Thymus (tissue), 14 donors: ENCODE measurements around the gene PIK3C2B. TPM values are rescaled to one million over a fixed set of nuclear protein-coding genes. Genes with fewer than 3 reads are reported as not detected.
A peak's percentile ranks its signal among the peaks of the same experiment; 100 is the strongest.

Experiments used
- DNase-seq, 9 donors: peaks; one replicate each; pipeline ENCODE4 v3.0.0-alpha.2; 2013; ENCODE audit warnings: low spot score in 9 of 9, low read depth in 6 of 9, missing footprints in 1 of 9
- H3K27ac ChIP-seq, 2 donors: one replicate each; pipeline ENCODE4 v1.5.1; 2013; ENCODE audit warnings: control low read depth in 1 of 2, low read depth in 1 of 2, low read length in 1 of 2, mild to moderate bottlenecking in 1 of 2, moderate library complexity in 1 of 2
- H3K27me3 ChIP-seq, 2 donors: one replicate each; pipeline ENCODE4 v1.5.1; 2013; ENCODE audit warnings: low read length in 1 of 2; ENCODE audit not compliant: control insufficient read depth in 2 of 2, insufficient read depth in 1 of 2
- H3K36me3 ChIP-seq, 2 donors: one replicate each; pipeline ENCODE4 v1.5.1; 2013; ENCODE audit warnings: low read length in 1 of 2, mild to moderate bottlenecking in 1 of 2, moderate library complexity in 1 of 2; ENCODE audit not compliant: control insufficient read depth in 2 of 2, insufficient read depth in 2 of 2
- H3K4me1 ChIP-seq, 2 donors: one replicate each; pipeline ENCODE4 v1.5.1; 2013; ENCODE audit warnings: low read length in 2 of 2; ENCODE audit not compliant: control insufficient read depth in 2 of 2, insufficient read depth in 2 of 2
- H3K4me3 ChIP-seq, 2 donors: one replicate each; pipeline ENCODE4 v1.5.1; 2013; ENCODE audit warnings: low read length in 2 of 2, control low read depth in 1 of 2, mild to moderate bottlenecking in 1 of 2
- H3K9me3 ChIP-seq, 2 donors: one replicate each; pipeline ENCODE4 v1.5.1; 2013; ENCODE audit warnings: low read length in 1 of 2, mild to moderate bottlenecking in 1 of 2; ENCODE audit not compliant: control insufficient read depth in 2 of 2, insufficient read depth in 1 of 2
- WGBS: extraction: QIAGEN DNeasy Blood & Tissue Kit; methylation state at CpG from one replicate; pipeline ENCODE4 v1.1.7; 2013; 5-methylcytosine and 5-hydroxymethylcytosine counted together
- long read RNA-seq, 10 donors: transcript quantifications; one replicate each; lab custom pipeline, GENCODE V29; 2026
- polyA plus RNA-seq: library from polyadenylated mRNA; stranded (reverse); fragments of 200-250 nt; gene quantifications from one replicate; pipeline ENCODE4 v1.2.3, GENCODE V29; 2013
- total RNA-seq: library from RNA; stranded (reverse); fragments of 120-200 nt; gene quantifications from one replicate; pipeline ENCODE4 v1.2.4, GENCODE V29; 2013
- donor health status: healthy.

PIK3C2B gene
- total RNA-seq (8.4 TPM), polyA plus RNA-seq (12.6 TPM)
- long read RNA-seq, donor 1, partial matches to known transcripts, result 0 of 1 reads
- long read RNA-seq, donor 1, other reads (novel, unspliced or antisense), result 0 of 1 reads
- long read RNA-seq, donor 2, transcript PIK3C2B-203 (2 exons, 846 nt), result major isoform, 12 of 20 reads
- long read RNA-seq, donor 2, partial matches to known transcripts, result 6 of 20 reads
- long read RNA-seq, donor 2, other reads (novel, unspliced or antisense), result 0 of 20 reads
- long read RNA-seq, donor 3, partial matches to known transcripts, result 0 of 2 reads
- long read RNA-seq, donor 3, other reads (novel, unspliced or antisense), result 0 of 2 reads
- long read RNA-seq, donor 4, partial matches to known transcripts, result 0 of 3 reads
- long read RNA-seq, donor 4, other reads (novel, unspliced or antisense), result 0 of 3 reads
- long read RNA-seq, donor 5, transcript PIK3C2B-203 (2 exons, 846 nt), result major isoform, 5 of 5 reads
- long read RNA-seq, donor 5, partial matches to known transcripts, result 0 of 5 reads
- long read RNA-seq, donor 5, other reads (novel, unspliced or antisense), result 0 of 5 reads
- long read RNA-seq, donor 6, transcript PIK3C2B-203 (2 exons, 846 nt), result major isoform, 7 of 7 reads
- long read RNA-seq, donor 6, partial matches to known transcripts, result 0 of 7 reads
- long read RNA-seq, donor 6, other reads (novel, unspliced or antisense), result 0 of 7 reads
- long read RNA-seq, donor 7, partial matches to known transcripts, result 0 of 3 reads
- long read RNA-seq, donor 7, other reads (novel, unspliced or antisense), result 0 of 3 reads
- long read RNA-seq, donor 8, partial matches to known transcripts, result 0 of 1 reads
- long read RNA-seq, donor 8, other reads (novel, unspliced or antisense), result 0 of 1 reads
- long read RNA-seq, donor 9, partial matches to known transcripts, result 0 of 1 reads
- long read RNA-seq, donor 9, other reads (novel, unspliced or antisense), result 0 of 1 reads
- long read RNA-seq, donor 10, transcript PIK3C2B-203 (2 exons, 846 nt), result major isoform, 7 of 16 reads
- long read RNA-seq, donor 10, partial matches to known transcripts, result 8 of 16 reads
- long read RNA-seq, donor 10, other reads (novel, unspliced or antisense), result 0 of 16 reads

GRCh38 chr1:204494281-204495077 is at the start of gene PIK3C2B:
Gene PIK3C2B (minus strand): TSS chr1:204494805. CDS start chr1:204469802, 25,003 bp downstream.
- DNase-seq, result peak in 6 of 9 donors; percentile 67 to 89 (median 78)
- H3K4me1 ChIP-seq, result peaks cover 37 to 56% of the 10 kb centered on the region in 2 donors
- WGBS, result under 1% methylated on average over 69 of the region's 69 CpGs

GRCh38 chr1:204544321-204544720 is 49.7 kb upstream of the PIK3C2B start:
- H3K36me3 ChIP-seq, result peaks cover 46 to 99% of the 10 kb centered on the region in 2 donors
- no peaks in the 10 kb centered on the region for H3K27me3 ChIP-seq
- peaks cover 18 to 30% of the 10 kb centered on the region in 2 donors for H3K4me1 ChIP-seq
- WGBS, result 15% methylated on average over 2 of the region's 2 CpGs
- peak in 5 of 9 donors; percentile 56 to 86 (median 63) for DNase-seq
- H3K4me3 ChIP-seq, result peak overlapping the region in 1 of 2 donors; percentile 2
- H3K9me3 ChIP-seq, result no peaks in the 10 kb centered on the region
- peak overlapping the region; percentile 42 to 92 for H3K27ac ChIP-seq

More at GRCh38 chr1:204494281-204495077, at the start of gene PIK3C2B:
- Histone ChIP-seq H3K9me3 (no peaks in the 10 kb centered on the region), H3K27ac (peak within 1 kb of the TSS; percentile 82 to 96), H3K36me3 (peaks cover 9 to 14% of the 10 kb centered on the region in 2 donors), H3K27me3 (no peaks in the 10 kb centered on the region), H3K4me3 (peak within 1 kb of the TSS; percentile 66 to 86)

GRCh38 chr1:204541626-204542025 is 47.0 kb upstream of the PIK3C2B start:
- H3K4me3 ChIP-seq, result no peak overlapping the region
- peaks cover 24 to 34% of the 10 kb centered on the region in 2 donors for H3K4me1 ChIP-seq
- peak overlapping the region in 1 of 2 donors; percentile 40 for H3K27ac ChIP-seq
- H3K36me3 ChIP-seq, result peaks cover 47 to 99% of the 10 kb centered on the region in 2 donors
- no peaks in the 10 kb centered on the region for H3K27me3 ChIP-seq
- no peak for DNase-seq
- H3K9me3 ChIP-seq, result no peaks in the 10 kb centered on the region
- WGBS, result 94% methylated on average over 2 of the region's 2 CpGs

GRCh38 chr1:204532832-204533231 is 38.2 kb upstream of the PIK3C2B start:
- Histone ChIP-seq H3K27ac (peak overlapping the region; percentile 56 to 72), H3K36me3 (peaks cover 67 to 98% of the 10 kb centered on the region in 2 donors), H3K9me3 (no peaks in the 10 kb centered on the region), H3K27me3 (no peaks in the 10 kb centered on the region), H3K4me3 (peak overlapping the region in 1 of 2 donors; percentile 16), H3K4me1 (peaks cover 30 to 42% of the 10 kb centered on the region in 2 donors)
- DNase-seq, result no peak

GRCh38 chr1:204530932-204531331 is 36.3 kb upstream of the PIK3C2B start:
- peak overlapping the region; percentile 23 to 25 for H3K4me3 ChIP-seq
- H3K4me1 ChIP-seq, result peaks cover 30 to 49% of the 10 kb centered on the region in 2 donors
- peaks cover 62 to 96% of the 10 kb centered on the region in 2 donors for H3K36me3 ChIP-seq
- no peak for DNase-seq
- WGBS, result 97% methylated on average over 1 of the region's 1 CpG
- peak overlapping the region in 1 of 2 donors; percentile 93 for H3K27ac ChIP-seq
- no peaks in the 10 kb centered on the region for H3K9me3 ChIP-seq
- H3K27me3 ChIP-seq, result no peaks in the 10 kb centered on the region

- no peaks in the 10 kb centered on the region for H3K27me3 ChIP-seq
- H3K36me3 ChIP-seq, result peaks cover 61 to 97% of the 10 kb centered on the region in 2 donors
- H3K4me3 ChIP-seq, result peak overlapping the region; percentile 22 to 28
- H3K9me3 ChIP-seq, result peaks cover 0 to 2% of the 10 kb centered on the region in 2 donors
- peak overlapping the region; percentile 42 to 93 for H3K27ac ChIP-seq
- no peak for DNase-seq
- 95% methylated on average over 7 of the region's 7 CpGs for WGBS
- peaks cover 29 to 51% of the 10 kb centered on the region in 2 donors for H3K4me1 ChIP-seq
Observed at GRCh38 chr1:204529371-204529895, 34.8 kb upstream of the PIK3C2B start.

- no peak for DNase-seq
- Histone ChIP-seq H3K27me3 (no peaks in the 10 kb centered on the region), H3K36me3 (peaks cover 61 to 97% of the 10 kb centered on the region in 2 donors), H3K4me3 (peak overlapping the region; percentile 22 to 28), H3K9me3 (peaks cover 4 to 9% of the 10 kb centered on the region in 2 donors), H3K4me1 (peaks cover 27 to 56% of the 10 kb centered on the region in 2 donors), H3K27ac (peak overlapping the region; percentile 31 to 93)
- 92% methylated on average over 8 of the region's 8 CpGs for WGBS
Observed at GRCh38 chr1:204528677-204529076, 34.1 kb upstream of the PIK3C2B start.

GRCh38 chr1:204528241-204528640 is 33.6 kb upstream of the PIK3C2B start:
- peaks cover 27 to 52% of the 10 kb centered on the region in 2 donors for H3K4me1 ChIP-seq
- peak overlapping the region; percentile 31 to 93 for H3K27ac ChIP-seq
- 97% methylated on average over 5 of the region's 5 CpGs for WGBS
- peaks cover 63 to 97% of the 10 kb centered on the region in 2 donors for H3K36me3 ChIP-seq
- H3K4me3 ChIP-seq, result peak overlapping the region; percentile 23 to 28
- H3K27me3 ChIP-seq, result no peaks in the 10 kb centered on the region
- H3K9me3 ChIP-seq, result peaks cover 7 to 13% of the 10 kb centered on the region in 2 donors
- no peak for DNase-seq
